ENCODE measurements around the gene UBE2G1.

Gene UBE2G1

GRCh38 chr17:4340914-4341615, 25.4 kb downstream of the UBE2G1 start:
- H4K20me1 ChIP-seq (ENCODE audit: insufficient read depth, low read length): peaks cover 90% of the 10 kb centered on the region

GRCh38 chr17:4334776-4335584, 31.5 kb downstream of the UBE2G1 start:
- Histone ChIP-seq H3K9ac (ENCODE audit: low read length) (no peak overlapping the region), H4K20me1 (ENCODE audit: insufficient read depth, low read length) (peaks cover 89% of the 10 kb centered on the region), H3F3A (ENCODE audit: insufficient read depth, low read length) (0 out of 2 replicates have a peak, but pooled peaks cover 3% of the 10 kb centered on the region), H3K27me3 (replicated peaks; ENCODE audit: insufficient read depth, low read length) (no peaks in the 10 kb centered on the region), H3K4me1 (ENCODE audit: low read length) (no peaks in the 10 kb centered on the region), H3K9me2 (replicated peaks; ENCODE audit: insufficient read depth, low read length) (no peaks in the 10 kb centered on the region), H3K4me2 (ENCODE audit: low read depth, low read length) (no peak overlapping the region), H3K79me2 (ENCODE audit: low read length) (peaks cover 99% of the 10 kb centered on the region), H2AFZ (ENCODE audit: low read length) (no peak overlapping the region), H3K9me3 (replicated peaks; ENCODE audit: insufficient read depth, low read length) (no peaks in the 10 kb centered on the region), H3K27ac (ENCODE audit: low read length) (no peak overlapping the region), H3K36me3 (replicated peaks; ENCODE audit: insufficient read depth, low read length) (no peaks in the 10 kb centered on the region), H3K4me3 (ENCODE audit: low read length) (no peak overlapping the region)
- TF ChIP-seq CTCF (IDR thresholded peaks at IDR 0.05; ENCODE audit: low read length): no peak
- no peak for TF ChIP-seq EZH2 (optimal IDR thresholded peaks at IDR 0.05; ENCODE audit: low read depth, low read length)
- no peak for TF ChIP-seq EZH2phosphoT487 (IDR thresholded peaks at IDR 0.05; ENCODE audit: low read length)
- DNase-seq: no peak

More at GRCh38 chr17:4340914-4341615, 25.4 kb downstream of the UBE2G1 start:
- Histone ChIP-seq H3K27ac (ENCODE audit: low read length) (peak overlapping the region; percentile 6; the same call in 1 of the 2 replicates), H3K36me3 (replicated peaks; ENCODE audit: insufficient read depth, low read length) (no peaks in the 10 kb centered on the region; the same call in 1 of the 2 replicates), H3K27me3 (replicated peaks; ENCODE audit: insufficient read depth, low read length) (no peaks in the 10 kb centered on the region), H3K79me2 (ENCODE audit: low read length) (peaks cover 100% of the 10 kb centered on the region), H3K4me3 (ENCODE audit: low read length) (no peak overlapping the region), H2AFZ (ENCODE audit: low read length) (no peak overlapping the region), H3K4me2 (ENCODE audit: low read depth, low read length) (peak overlapping the region; percentile 3; the same call in 1 of the 2 replicates), H3F3A (ENCODE audit: insufficient read depth, low read length) (no peaks in the 10 kb centered on the region; the same call in 1 of the 2 replicates), H3K9me3 (replicated peaks; ENCODE audit: insufficient read depth, low read length) (no peaks in the 10 kb centered on the region), H3K4me1 (ENCODE audit: low read length) (peaks cover 14% of the 10 kb centered on the region), H3K9me2 (replicated peaks; ENCODE audit: insufficient read depth, low read length) (no peaks in the 10 kb centered on the region), H3K9ac (ENCODE audit: low read length) (no peak overlapping the region)
- DNase-seq: no peak
- TF ChIP-seq EZH2 (optimal IDR thresholded peaks at IDR 0.05; ENCODE audit: low read depth, low read length): no peak
- TF ChIP-seq EZH2phosphoT487 (IDR thresholded peaks at IDR 0.05; ENCODE audit: low read length): no peak
- TF ChIP-seq CTCF (IDR thresholded peaks at IDR 0.05; ENCODE audit: low read length): no peak

- H3F3A ChIP-seq (ENCODE audit: insufficient read depth, low read length): 0 out of 2 replicates have a peak, but pooled peaks cover 3% of the 10 kb centered on the region
- H3K9ac ChIP-seq (ENCODE audit: low read length): no peak overlapping the region
- TF ChIP-seq EZH2phosphoT487 (IDR thresholded peaks at IDR 0.05; ENCODE audit: low read length) (no peak), CTCF (IDR thresholded peaks at IDR 0.05; ENCODE audit: low read length) (no peak), EZH2 (optimal IDR thresholded peaks at IDR 0.05; ENCODE audit: low read depth, low read length) (no peak)
- no peaks in the 10 kb centered on the region for H3K27me3 ChIP-seq (replicated peaks; ENCODE audit: insufficient read depth, low read length)
- no peak overlapping the region for H2AFZ ChIP-seq (ENCODE audit: low read length)
- H3K27ac ChIP-seq (ENCODE audit: low read length): no peak overlapping the region
- no peak overlapping the region for H3K4me2 ChIP-seq (ENCODE audit: low read depth, low read length)
- H3K36me3 ChIP-seq (replicated peaks; ENCODE audit: insufficient read depth, low read length): no peaks in the 10 kb centered on the region
- H4K20me1 ChIP-seq (ENCODE audit: insufficient read depth, low read length): peaks cover 87% of the 10 kb centered on the region
- peaks cover 99% of the 10 kb centered on the region for H3K79me2 ChIP-seq (ENCODE audit: low read length)
- H3K9me3 ChIP-seq (replicated peaks; ENCODE audit: insufficient read depth, low read length): no peaks in the 10 kb centered on the region
- DNase-seq: no peak
- no peaks in the 10 kb centered on the region for H3K9me2 ChIP-seq (replicated peaks; ENCODE audit: insufficient read depth, low read length)
- H3K4me3 ChIP-seq (ENCODE audit: low read length): no peak overlapping the region
- no peaks in the 10 kb centered on the region for H3K4me1 ChIP-seq (ENCODE audit: low read length)
These were observed 32.1 kb downstream of the UBE2G1 start for GRCh38 chr17:4334332-4334731.

Data from MM.1S (cell line).